HL-60 (cell line): ENCODE data around the gene TTC34.

Source experiments
- DNase-seq, 2 experiments: peaks; one replicate each; pipeline ENCODE4 v3.0.0-alpha.2; 2010 to 2020; ENCODE audit warnings: low read depth in 1 of 2, low spot score in 1 of 2
- H3K27ac ChIP-seq: fragments of 250-450 bp; sonication (Bioruptor Pico); replicated peaks from 2 replicates; pipeline ENCODE4 v1.5.1; 2020; ENCODE audit warnings: mild to moderate bottlenecking, moderate library complexity
- H3K27me3 ChIP-seq: fragments of 250-450 bp; sonication (Bioruptor Pico); 2 replicates; pipeline ENCODE4 v1.5.1; 2021; ENCODE audit warnings: mild to moderate bottlenecking, moderate library complexity; ENCODE audit not compliant: insufficient read depth, poor library complexity, severe bottlenecking
- H3K4me3 ChIP-seq: replicated peaks from 2 replicates; pipeline ENCODE4 v1.5.1; 2011; ENCODE audit warnings: mild to moderate bottlenecking, control low read depth, low read length; ENCODE audit not compliant: insufficient read depth
- CTCF ChIP-seq: IDR thresholded peaks from one replicate; pipeline ENCODE4 v1.5.1; 2011; ENCODE audit warnings: low read length, control low read depth, inconsistent platforms; ENCODE audit not compliant: insufficient read depth
- GABPA ChIP-seq: IDR thresholded peaks from 2 replicates; pipeline ENCODE4 v1.6.1; 2012; ENCODE audit warnings: low read depth
- POLR2AphosphoS5 ChIP-seq: IDR thresholded peaks from 2 replicates; pipeline ENCODE4 v1.6.1; 2012; ENCODE audit warnings: low read depth
- REST ChIP-seq: IDR thresholded peaks from 2 replicates; pipeline ENCODE4 v1.6.1; 2012; ENCODE audit warnings: low read depth; ENCODE audit not compliant: insufficient replicate concordance
- SPI1 ChIP-seq: IDR thresholded peaks from 2 replicates; pipeline ENCODE4 v1.6.1; 2012; ENCODE audit warnings: low read depth, mild to moderate bottlenecking, borderline replicate concordance

Gene TTC34

GRCh38 chr1:2814511-2815075, 13.1 kb upstream of the TTC34 start:
- H3K27ac ChIP-seq, result no peak overlapping the region
- H3K4me3 ChIP-seq, result no peak overlapping the region
- no peak for DNase-seq
- TF ChIP-seq REST (no peak), GABPA (no peak), SPI1 (no peak)
- no peaks in the 10 kb centered on the region for H3K27me3 ChIP-seq

GRCh38 chr1:2812939-2813653, 11.6 kb upstream of the TTC34 start:
- Histone ChIP-seq H3K27ac (no peak overlapping the region), H3K4me3 (no peak overlapping the region), H3K27me3 (no peaks in the 10 kb centered on the region)
- no peak for DNase-seq
- TF ChIP-seq REST, result no peak
- TF ChIP-seq POLR2AphosphoS5, result no peak
- TF ChIP-seq CTCF, result no peak
- TF ChIP-seq SPI1, result no peak
- no peak for TF ChIP-seq GABPA

GRCh38 chr1:2812136-2812535, 10.6 kb upstream of the TTC34 start:
- no peak for DNase-seq
- Histone ChIP-seq H3K27ac (no peak overlapping the region), H3K4me3 (no peak overlapping the region), H3K27me3 (no peaks in the 10 kb centered on the region)
- no peak for TF ChIP-seq SPI1
- no peak for TF ChIP-seq POLR2AphosphoS5
- TF ChIP-seq CTCF, result no peak

- H3K27ac ChIP-seq, result no peak overlapping the region
- no peak for TF ChIP-seq CTCF
- no peak for TF ChIP-seq POLR2AphosphoS5
- no peak for TF ChIP-seq REST
- no peak for TF ChIP-seq SPI1
- TF ChIP-seq GABPA, result no peak
- H3K4me3 ChIP-seq, result no peak overlapping the region
Observed at GRCh38 chr1:2811533-2811918, 10.0 kb upstream of the TTC34 start.

More at GRCh38 chr1:2811533-2811918, 10.0 kb upstream of the TTC34 start:
- no peak for DNase-seq
- no peaks in the 10 kb centered on the region for H3K27me3 ChIP-seq
